ENCODE results near the gene DHX16.
"Not testable (repeated sequence)": the region's sequence is repeated elsewhere in the genome, so short reads cannot be mapped to it uniquely, and the experiment has no call there.

GRCh38 chr6:30666300-30666699 is 6.5 kb downstream of the DHX16 start:
- not testable (repeated sequence) for TF ChIP-seq GRHL2 (CRISPR knock-in tag; IDR thresholded peaks at IDR 0.05; ENCODE audit: insufficient replicate concordance, severe bottlenecking); AFF4 (CRISPR knock-in tag; IDR thresholded peaks at IDR 0.05; ENCODE audit: borderline replicate concordance); MAX (CRISPR knock-in tag; IDR thresholded peaks at IDR 0.05); CTCF (IDR thresholded peaks at IDR 0.05)
